Kidney tubule cell (primary cell): ENCODE results near the gene CNGA2.
"Not testable (repeated sequence)": the region's sequence is repeated elsewhere in the genome, so short reads cannot be mapped to it uniquely, and the experiment has no call there.

Experiments
- DNase-seq: peaks from one replicate; pipeline ENCODE4 v3.0.0-alpha.2; 2018; ENCODE audit warnings: low spot score

CNGA2 gene

DNA sequence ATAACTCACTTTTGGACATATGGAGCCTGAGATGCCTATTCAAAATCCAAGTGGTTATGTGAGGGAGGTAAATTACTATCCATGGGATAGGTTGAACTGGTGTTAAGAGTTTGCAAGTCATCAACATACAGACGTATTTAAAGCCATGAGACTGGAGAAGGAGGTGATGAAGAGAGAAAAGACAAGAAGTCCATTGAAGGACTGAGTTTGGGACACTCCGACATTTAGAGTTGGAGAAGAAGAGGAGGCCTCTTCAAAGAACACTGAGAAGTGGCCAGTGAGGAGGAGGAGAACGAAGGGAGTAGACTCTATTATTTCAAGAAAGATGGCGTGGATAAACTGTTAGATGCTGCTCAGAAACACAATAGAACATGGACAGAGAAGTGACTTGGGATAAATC is at the start of gene CNGA2:
CNGA2 (plus strand) TSS at position 301 of the 400 bp plus-strand sequence. CDS start 3,738 bp downstream, outside the sequence.
- no peak for DNase-seq

- no peak for DNase-seq
These were observed 46.9 kb upstream of the CNGA2 start for GRCh38 chrX:151687635-151688034.

- DNase-seq = no peak
These were observed 45.9 kb upstream of the CNGA2 start for GRCh38 chrX:151688695-151689094.

DNA sequence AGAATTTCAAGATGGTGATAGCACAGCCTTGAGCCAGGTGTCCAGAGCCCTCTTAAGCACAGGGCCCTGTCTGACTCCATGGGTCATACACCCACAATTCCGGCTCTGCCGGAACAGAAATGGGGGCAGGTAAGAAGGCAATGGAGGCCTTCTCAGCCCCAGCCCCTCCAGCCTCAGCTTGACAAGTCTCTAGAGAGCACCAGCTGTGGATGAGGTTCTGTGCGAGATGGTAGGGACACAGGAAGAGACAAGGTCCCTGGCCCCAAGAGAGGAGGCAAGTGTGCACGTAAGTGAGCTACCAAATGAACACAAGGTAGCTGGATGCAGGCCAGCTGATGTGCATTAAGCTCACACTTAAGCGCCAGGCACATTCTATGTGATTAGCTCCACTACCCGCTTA is 41.7 kb upstream of the CNGA2 start:
- DNase-seq = no peak

DNA sequence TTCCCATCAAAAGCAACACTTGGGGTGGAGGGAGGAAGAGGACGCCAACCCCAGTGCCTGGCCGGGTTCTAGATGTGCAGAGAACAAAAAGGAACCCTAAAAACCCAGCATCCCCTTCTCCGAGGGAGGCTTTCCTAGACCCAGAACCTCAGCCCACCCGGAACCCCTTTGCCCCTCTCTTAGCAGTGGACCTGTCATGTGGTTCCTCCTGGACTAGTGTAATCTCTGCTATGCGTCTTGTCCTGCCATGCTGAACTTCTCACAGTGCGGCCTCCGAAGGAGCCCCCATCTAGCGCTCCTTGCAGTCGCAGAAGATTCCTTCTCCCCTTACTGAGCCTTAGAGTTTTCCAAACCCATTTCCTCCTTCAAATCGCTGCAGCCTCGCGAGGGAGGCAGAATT is 40.4 kb upstream of the CNGA2 start:
- no peak for DNase-seq

DNA sequence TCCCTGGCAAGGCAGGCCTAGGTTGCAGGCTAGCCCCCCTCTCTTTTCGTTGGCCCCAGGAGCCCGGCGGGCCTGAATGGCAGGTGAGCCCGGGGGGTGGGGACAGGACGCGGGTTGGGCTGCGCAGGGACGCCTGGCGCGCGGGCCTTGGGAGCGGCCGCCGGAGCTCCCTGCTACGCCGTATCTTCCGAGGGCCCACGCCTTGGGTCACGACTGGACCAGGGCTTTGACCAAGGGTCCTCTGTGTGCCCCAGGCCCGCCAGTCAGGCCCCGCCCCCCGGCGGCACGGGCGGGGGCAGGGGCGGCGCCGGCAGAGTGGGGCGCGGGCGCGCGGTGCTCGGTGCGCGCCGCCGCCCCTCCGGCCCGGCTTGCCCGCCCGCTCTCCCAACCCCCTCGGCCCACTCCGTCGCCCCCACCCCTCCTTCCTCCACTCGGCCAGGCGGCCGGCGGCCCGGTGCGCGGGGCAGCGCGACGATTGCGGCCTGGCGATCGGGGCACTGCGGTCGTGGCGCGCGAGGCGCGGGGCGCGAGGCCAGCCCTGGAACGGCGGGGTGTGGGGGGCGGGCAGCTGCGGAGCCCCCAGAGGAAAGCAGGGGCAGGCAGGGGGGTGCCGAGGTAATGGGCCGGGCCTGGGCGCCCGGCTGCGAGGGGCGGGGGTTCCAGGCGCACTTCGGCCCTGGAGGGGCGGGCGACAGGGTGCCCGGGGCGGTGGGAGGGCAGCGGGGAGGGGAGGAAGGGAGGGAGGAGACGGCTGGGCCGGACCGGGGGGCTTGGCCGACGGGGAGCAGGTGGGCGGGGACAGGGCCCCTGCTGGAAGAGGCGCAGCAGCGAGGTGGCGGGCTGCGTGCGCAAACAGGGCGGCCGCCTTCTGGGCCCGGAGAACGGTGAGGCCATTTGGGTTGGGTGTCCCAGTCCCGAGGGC is 39.6 kb upstream of the CNGA2 start, which contains the start of gene PRRG3:
PRRG3 (plus strand) TSS at position 798 of the 922 bp plus-strand sequence. CDS start 3,357 bp downstream, outside the sequence.
- no peak for DNase-seq

DNA sequence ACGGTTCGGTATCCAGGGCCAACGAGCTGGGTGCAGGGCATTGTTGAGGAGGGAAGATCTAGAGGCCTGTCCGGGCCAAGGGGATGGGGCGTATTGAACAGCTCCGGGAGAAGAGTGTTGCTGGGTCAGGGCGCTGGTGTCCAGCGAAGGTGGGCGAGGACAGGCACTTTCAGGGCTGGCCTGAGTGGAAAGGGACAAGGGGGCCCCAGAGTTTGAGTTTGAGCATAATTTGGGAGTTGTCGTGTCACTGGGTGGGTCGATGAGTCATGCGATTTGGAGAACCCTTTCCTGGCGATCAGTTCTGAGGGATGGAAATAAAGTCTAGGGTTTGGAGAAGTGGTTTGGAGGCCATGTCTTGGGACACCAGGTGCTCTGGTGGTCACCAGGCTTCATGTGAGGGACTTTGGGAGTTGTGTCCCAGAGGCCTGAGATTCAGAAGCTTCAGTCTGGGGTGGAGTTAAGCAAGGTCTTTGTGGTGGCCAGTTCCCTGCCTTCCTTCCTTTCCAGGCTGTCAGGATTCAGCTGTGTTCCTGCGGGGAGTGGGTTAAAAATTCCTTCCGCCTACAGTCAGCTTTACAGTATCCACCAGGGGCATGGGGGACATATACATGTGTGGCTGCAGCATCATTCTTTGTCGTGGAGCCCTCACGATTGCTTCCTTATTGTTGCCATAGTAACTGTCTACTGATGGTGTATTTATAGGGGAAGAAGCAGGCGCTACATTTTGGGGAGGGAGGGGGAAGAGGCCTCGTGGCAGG is 38.8 kb upstream of the CNGA2 start:
- DNase-seq = no peak

GRCh38 chrX:151697082-151697481 is 37.5 kb upstream of the CNGA2 start:
- not testable (repeated sequence) for DNase-seq

DNA sequence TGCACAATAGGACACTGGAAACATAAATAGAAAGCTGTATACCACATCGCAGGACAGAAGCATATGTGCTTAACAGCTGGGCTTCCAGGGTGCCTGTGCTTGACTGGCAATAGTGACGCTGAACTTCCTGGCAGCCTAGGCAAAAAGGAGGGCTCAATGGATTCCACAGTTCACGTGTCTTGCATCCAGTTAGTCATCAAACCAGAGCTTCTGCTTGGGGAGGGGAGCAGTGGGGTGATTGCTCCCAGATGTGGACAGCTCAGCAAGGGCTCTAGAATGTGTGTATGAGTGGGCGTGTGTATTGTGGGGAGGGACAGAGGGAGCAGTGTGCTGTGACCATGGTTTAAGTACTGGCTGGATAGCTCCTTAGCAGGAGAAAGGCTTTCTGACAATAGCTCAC is 37.0 kb upstream of the CNGA2 start:
- peak; percentile 5 for DNase-seq

GRCh38 chrX:151698485-151698884 is 36.1 kb upstream of the CNGA2 start:
- no peak for DNase-seq

DNA sequence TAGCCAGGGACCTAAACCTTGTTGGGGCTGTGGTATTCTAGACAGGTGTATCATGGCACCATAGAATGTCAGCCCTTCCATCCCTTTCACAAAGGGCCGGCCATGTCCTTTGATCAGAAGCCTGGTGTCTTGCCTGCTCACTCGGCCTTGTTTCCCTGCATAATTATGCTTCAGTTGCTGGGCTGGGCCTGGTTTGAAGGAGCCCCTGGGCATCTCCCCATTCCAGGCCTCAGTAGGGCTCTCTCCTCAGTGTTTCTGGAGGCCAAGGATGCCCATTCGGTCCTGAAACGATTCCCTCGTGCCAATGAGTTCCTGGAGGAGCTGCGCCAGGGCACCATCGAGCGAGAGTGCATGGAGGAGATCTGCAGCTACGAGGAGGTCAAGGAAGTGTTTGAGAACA is 34.8 kb upstream of the CNGA2 start:
- no peak for DNase-seq

DNA sequence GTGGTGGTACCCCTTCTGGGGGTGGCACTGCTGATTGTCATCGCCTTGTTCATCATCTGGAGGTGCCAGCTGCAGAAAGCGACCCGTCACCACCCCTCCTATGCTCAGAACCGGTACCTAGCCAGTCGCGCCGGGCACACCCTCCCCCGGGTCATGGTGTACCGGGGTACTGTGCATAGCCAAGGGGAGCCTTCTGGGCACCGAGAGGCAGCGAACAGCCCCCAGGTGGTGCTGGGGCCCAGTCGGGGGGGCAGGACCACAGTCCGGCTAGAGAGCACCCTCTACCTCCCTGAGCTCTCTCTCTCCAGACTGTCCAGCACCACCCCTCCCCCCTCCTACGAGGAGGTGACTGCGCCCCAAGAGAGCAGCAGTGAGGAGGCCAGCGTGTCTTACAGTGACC is 34.0 kb upstream of the CNGA2 start:
- no peak for DNase-seq

DNA sequence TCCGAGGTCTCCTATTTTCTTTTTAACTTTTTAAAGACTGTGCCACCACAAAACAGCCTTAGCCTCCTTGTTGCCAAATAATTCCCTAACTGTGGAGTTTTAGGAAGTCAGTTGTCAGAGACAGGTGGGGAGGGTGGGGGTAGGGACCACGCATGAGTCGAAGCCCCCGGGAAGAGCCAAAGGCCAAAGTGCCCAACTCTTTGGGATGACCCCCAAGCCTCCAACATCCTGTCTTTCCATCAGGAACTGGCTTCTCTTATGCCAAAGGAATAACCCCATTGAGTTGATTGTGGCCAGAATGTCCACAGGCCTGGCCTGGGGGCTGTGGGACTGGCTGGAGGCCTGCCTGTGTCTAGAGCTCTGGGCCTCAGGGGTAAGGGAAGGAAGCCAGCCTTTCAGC is 33.5 kb upstream of the CNGA2 start:
- DNase-seq = no peak

GRCh38 chrX:151701531-151701930 is 33.0 kb upstream of the CNGA2 start:
- no peak for DNase-seq

GRCh38 chrX:151702026-151702714 is 32.4 kb upstream of the CNGA2 start:
- no peak for DNase-seq

- no peak for DNase-seq
These were observed 31.7 kb upstream of the CNGA2 start for GRCh38 chrX:151702741-151703340.

DNA sequence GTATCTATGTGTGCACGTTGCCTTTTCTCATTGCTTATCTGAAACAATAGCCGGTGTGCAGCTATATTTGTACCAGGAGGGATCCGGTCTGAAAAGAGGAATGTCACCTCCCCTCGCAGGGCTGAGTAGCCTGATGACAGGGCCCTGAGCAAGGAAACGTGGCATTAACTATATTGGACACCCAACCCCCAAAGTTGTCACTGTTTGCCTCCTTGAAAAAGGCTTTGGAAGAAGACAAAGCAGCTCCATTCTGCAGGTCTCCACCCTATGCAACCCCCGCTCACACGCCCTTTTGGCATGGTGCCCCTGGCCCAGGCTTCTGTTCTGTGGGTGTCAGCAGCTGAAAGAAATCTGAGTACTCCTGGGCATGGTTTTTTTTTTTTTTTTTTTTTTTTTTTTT is 31.1 kb upstream of the CNGA2 start:
- DNase-seq = no peak

- no peak for DNase-seq
These were observed 30.4 kb upstream of the CNGA2 start for GRCh38 chrX:151704041-151704663.

DNA sequence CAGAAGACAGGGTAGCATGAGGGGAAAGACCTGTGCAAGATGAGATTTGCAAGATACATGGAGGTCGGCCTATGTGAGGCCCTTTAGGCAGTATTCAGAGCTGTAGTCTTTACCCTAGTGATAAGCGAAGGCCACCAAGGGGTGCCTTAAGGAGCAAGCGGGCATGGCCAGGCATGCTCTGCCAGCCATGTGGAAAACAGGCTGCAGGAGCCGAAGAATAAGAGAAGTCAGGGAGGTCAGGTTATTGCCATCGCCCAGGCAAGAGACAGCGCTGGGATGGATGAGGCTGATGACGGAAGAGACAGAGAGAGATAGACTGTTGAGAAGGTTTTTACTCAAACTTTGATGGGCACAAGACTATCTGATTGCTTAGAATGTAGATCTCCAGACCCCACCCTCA is 25.7 kb upstream of the CNGA2 start:
- DNase-seq = no peak

DNA sequence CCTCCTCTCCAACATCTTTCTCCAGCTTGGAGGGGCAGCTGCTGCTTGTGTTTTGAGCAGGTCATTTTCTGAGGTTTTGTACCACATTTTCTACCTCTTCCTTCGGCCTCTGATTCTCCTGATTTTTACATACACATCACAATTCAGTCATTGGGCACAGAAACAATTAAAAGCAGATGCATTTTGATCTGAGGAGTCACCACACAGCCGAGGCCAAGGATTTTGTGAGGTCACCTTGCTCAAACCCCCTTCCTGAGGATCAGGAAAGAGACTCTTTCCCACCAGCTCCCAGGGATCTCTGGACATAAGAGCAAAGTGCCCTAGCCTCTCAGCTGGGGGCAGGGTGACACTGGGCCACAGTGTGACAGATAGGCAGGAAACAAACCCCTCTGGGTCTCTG is 24.1 kb upstream of the CNGA2 start:
- no peak for DNase-seq

DNA sequence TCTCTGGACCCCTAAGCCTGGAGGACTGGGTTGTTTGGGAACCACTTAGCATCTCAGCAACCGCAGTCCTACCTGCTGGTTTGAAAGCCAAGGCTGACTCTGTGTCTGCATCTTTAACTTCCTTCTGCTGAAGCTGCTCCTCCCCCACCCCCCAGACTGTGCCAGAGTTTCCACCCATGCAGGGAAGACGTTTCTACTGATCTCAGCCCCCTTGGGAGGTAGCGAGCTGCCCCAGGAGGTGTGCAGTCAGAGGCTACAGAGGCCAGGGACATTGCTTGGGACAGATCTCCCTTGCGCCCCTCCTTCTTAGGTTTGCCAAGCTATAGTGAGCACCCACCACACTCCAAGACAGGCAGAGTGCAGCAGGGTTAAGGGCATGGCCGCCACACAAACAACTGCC is 23.4 kb upstream of the CNGA2 start:
- no peak for DNase-seq

GRCh38 chrX:151711787-151712186 is 22.8 kb upstream of the CNGA2 start:
- DNase-seq = no peak
